ENCODE results near the gene RFPL1. TPM values are rescaled to one million over a fixed set of nuclear protein-coding genes. Genes with fewer than 3 reads are reported as not detected.

Gene RFPL1
- total RNA-seq, 1 donor from 2014 or later: not detected

GRCh38 chr22:29443861-29444792, 5.7 kb downstream of the RFPL1 start:
- no peak for TF ChIP-seq CTCF (conservative IDR thresholded peaks at IDR 0.05)
- Mint-ChIP-seq H3K36me3 (ENCODE audit: low read depth) (no peaks in the 10 kb centered on the region), H3K27ac (ENCODE audit: unreplicated experiment) (no peak overlapping the region), H3K27me3 (ENCODE audit: low read depth) (peaks cover 2% of the 10 kb centered on the region), H3K4me1 (peaks cover 3% of the 10 kb centered on the region), H3K4me3 (no peak overlapping the region), H3K9me3 (no peaks in the 10 kb centered on the region)
- no peak for DNase-seq (ENCODE audit: low read depth, low spot score)

GRCh38 chr22:29445508-29445907, 7.1 kb downstream of the RFPL1 start:
- peaks cover 2% of the 10 kb centered on the region for H3K27me3 Mint-ChIP-seq (ENCODE audit: low read depth)
- H3K27ac Mint-ChIP-seq (ENCODE audit: unreplicated experiment): no peak overlapping the region
- no peaks in the 10 kb centered on the region for H3K9me3 Mint-ChIP-seq
- no peak overlapping the region for H3K4me3 Mint-ChIP-seq
- DNase-seq (ENCODE audit: low read depth, low spot score): no peak
- no peaks in the 10 kb centered on the region for H3K36me3 Mint-ChIP-seq (ENCODE audit: low read depth)
- peaks cover 8% of the 10 kb centered on the region for H3K4me1 Mint-ChIP-seq
- no peak for TF ChIP-seq CTCF (conservative IDR thresholded peaks at IDR 0.05)

GRCh38 chr22:29447906-29448305, 9.5 kb downstream of the RFPL1 start:
- no peak for TF ChIP-seq CTCF (conservative IDR thresholded peaks at IDR 0.05)
- peaks cover 8% of the 10 kb centered on the region for H3K4me1 Mint-ChIP-seq
- no peaks in the 10 kb centered on the region for H3K9me3 Mint-ChIP-seq
- H3K27me3 Mint-ChIP-seq (ENCODE audit: low read depth): peaks cover 2% of the 10 kb centered on the region
- H3K27ac Mint-ChIP-seq (ENCODE audit: unreplicated experiment): no peak overlapping the region
- no peak overlapping the region for H3K4me3 Mint-ChIP-seq
- no peak for DNase-seq (ENCODE audit: low read depth, low spot score)
- H3K36me3 Mint-ChIP-seq (ENCODE audit: low read depth): no peaks in the 10 kb centered on the region

- Mint-ChIP-seq H3K4me1 (peaks cover 5% of the 10 kb centered on the region), H3K36me3 (ENCODE audit: low read depth) (no peaks in the 10 kb centered on the region), H3K27ac (ENCODE audit: unreplicated experiment) (no peak overlapping the region), H3K4me3 (no peak overlapping the region), H3K27me3 (ENCODE audit: low read depth) (no peaks in the 10 kb centered on the region), H3K9me3 (no peaks in the 10 kb centered on the region)
- no peak for TF ChIP-seq CTCF (conservative IDR thresholded peaks at IDR 0.05)
- no peak for DNase-seq (ENCODE audit: low read depth, low spot score)
Observed at GRCh38 chr22:29449296-29449875, 11.0 kb downstream of the RFPL1 start.

GRCh38 chr22:29450222-29450621, 11.8 kb downstream of the RFPL1 start:
- no peak for DNase-seq (ENCODE audit: low read depth, low spot score)
- H3K27ac Mint-ChIP-seq (ENCODE audit: unreplicated experiment): no peak overlapping the region
- H3K36me3 Mint-ChIP-seq (ENCODE audit: low read depth): no peaks in the 10 kb centered on the region
- TF ChIP-seq CTCF (conservative IDR thresholded peaks at IDR 0.05): no peak
- H3K27me3 Mint-ChIP-seq (ENCODE audit: low read depth): no peaks in the 10 kb centered on the region
- no peak overlapping the region for H3K4me3 Mint-ChIP-seq
- H3K4me1 Mint-ChIP-seq: peaks cover 5% of the 10 kb centered on the region
- H3K9me3 Mint-ChIP-seq: no peaks in the 10 kb centered on the region
